Measurements from ENCODE around the gene NEDD4L. TPM values are rescaled to one million over a fixed set of nuclear protein-coding genes. Genes with fewer than 3 reads are reported as not detected.
A peak's percentile ranks its signal among the peaks of the same experiment; 100 is the strongest.

NEDD4L gene
- total RNA-seq, 2 experiments from 2014 or later, result 11.2 to 13.7 TPM

DNA sequence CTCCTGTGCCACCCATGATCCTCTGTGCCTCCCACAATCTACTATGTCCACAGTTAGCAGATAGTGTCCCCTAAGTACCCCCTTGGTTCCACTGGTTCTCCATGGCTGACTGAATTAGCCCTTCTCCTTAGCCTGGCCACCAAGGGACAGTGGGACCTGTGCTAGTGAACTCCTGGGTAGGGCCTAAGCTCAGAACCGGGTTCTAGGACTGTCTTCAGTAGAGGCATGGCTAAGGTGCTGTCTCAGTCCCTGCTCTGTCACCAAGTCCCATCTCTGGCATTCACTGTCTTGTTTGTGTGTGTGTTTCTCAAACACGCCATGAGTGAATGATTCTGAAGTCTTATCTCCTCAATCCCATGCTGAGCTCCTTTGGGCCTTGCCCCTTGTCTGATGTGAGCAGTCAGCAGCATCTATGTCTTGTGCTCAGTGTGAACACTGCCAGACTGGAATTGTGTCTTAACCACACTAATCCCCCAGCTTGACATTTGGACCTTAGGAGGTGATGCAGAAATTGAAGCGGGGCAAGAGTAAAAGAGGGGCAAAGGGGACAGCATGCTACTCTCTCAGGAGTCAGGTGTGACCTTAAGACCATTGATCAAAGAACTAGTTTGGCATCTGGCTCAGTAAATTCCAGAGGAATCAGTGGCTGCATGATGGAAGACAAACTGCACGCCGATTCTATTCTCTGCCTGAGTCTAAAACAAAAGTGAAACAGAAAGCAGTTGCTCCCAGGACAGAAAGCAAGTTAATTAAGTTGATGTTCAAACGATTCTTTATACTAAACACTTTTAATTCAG, 394.3 kb downstream of the NEDD4L start:
- peaks cover 17% of the 10 kb centered on the region for H3K4me1 ChIP-seq (ENCODE audit: insufficient read depth, low read length)
- ChIA-PET POLR2A (no interaction called here), CTCF (interaction anchor here (1.3 kb wide), 1 partner anchor 326 kb away, joined by 3 read pairs; no protein-coding TSS in a partner anchor)
- H3K9me3 Mint-ChIP-seq, result no peaks in the 10 kb centered on the region
- H3K27ac ChIP-seq (ENCODE audit: low read depth in 1 of 2, low read length in 2 of 2), result no peak overlapping the region
- no peaks in the 10 kb centered on the region for H3K36me3 ChIP-seq (ENCODE audit: insufficient read depth, low read length)
- intact Hi-C loops (cut with DNase I, micrococcal nuclease), result no loop called here
- H3K4me1 Mint-ChIP-seq (ENCODE audit: low read depth), result peaks cover 19% of the 10 kb centered on the region
- H3K27me3 ChIP-seq (ENCODE audit: control insufficient read depth in 1 of 2, insufficient read depth in 2 of 2, low read length in 2 of 2), result no peaks in the 10 kb centered on the region
- no peaks in the 10 kb centered on the region for H3K27me3 Mint-ChIP-seq
- ATAC-seq (ENCODE audit: poor library complexity) (no peak), DNase-seq (peak in 4 of 14 experiments; percentile 8 to 53 (median 27))
- H3K4me3 Mint-ChIP-seq, result peak overlapping the region; percentile 68
- no peaks in the 10 kb centered on the region for H3K36me3 Mint-ChIP-seq (ENCODE audit: low read depth)
- no peaks in the 10 kb centered on the region for H3K9me3 ChIP-seq (ENCODE audit: control insufficient read depth in 1 of 2, insufficient read depth in 1 of 2, low read length in 2 of 2)
- TF ChIP-seq, protein P1, sequence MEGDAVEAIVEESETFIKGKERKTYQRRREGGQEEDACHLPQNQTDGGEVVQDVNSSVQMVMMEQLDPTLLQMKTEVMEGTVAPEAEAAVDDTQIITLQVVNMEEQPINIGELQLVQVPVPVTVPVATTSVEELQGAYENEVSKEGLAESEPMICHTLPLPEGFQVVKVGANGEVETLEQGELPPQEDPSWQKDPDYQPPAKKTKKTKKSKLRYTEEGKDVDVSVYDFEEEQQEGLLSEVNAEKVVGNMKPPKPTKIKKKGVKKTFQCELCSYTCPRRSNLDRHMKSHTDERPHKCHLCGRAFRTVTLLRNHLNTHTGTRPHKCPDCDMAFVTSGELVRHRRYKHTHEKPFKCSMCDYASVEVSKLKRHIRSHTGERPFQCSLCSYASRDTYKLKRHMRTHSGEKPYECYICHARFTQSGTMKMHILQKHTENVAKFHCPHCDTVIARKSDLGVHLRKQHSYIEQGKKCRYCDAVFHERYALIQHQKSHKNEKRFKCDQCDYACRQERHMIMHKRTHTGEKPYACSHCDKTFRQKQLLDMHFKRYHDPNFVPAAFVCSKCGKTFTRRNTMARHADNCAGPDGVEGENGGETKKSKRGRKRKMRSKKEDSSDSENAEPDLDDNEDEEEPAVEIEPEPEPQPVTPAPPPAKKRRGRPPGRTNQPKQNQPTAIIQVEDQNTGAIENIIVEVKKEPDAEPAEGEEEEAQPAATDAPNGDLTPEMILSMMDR (IDR thresholded peaks at IDR 0.05), result no peak
- H3K4me3 ChIP-seq (ENCODE audit: low read length), result peak overlapping the region; percentile 44
- H3K27ac Mint-ChIP-seq, result peak overlapping the region; percentile 12

- peak overlapping the region; percentile 12 for H3K27ac Mint-ChIP-seq
- Histone ChIP-seq H3K9me3 (ENCODE audit: control insufficient read depth in 1 of 2, insufficient read depth in 1 of 2, low read length in 2 of 2) (no peaks in the 10 kb centered on the region), H3K4me1 (ENCODE audit: insufficient read depth, low read length) (peaks cover 17% of the 10 kb centered on the region), H3K27me3 (ENCODE audit: control insufficient read depth in 1 of 2, insufficient read depth in 2 of 2, low read length in 2 of 2) (no peaks in the 10 kb centered on the region), H3K36me3 (ENCODE audit: insufficient read depth, low read length) (no peaks in the 10 kb centered on the region), H3K27ac (ENCODE audit: low read depth in 1 of 2, low read length in 2 of 2) (no peak overlapping the region), H3K4me3 (ENCODE audit: low read length) (peak overlapping the region; percentile 44)
- intact Hi-C loops (cut with DNase I, micrococcal nuclease), result no loop called here
- peak overlapping the region; percentile 68 for H3K4me3 Mint-ChIP-seq
- TF ChIP-seq, protein P1 (IDR thresholded peaks at IDR 0.05), result no peak
- peaks cover 19% of the 10 kb centered on the region for H3K4me1 Mint-ChIP-seq (ENCODE audit: low read depth)
- H3K27me3 Mint-ChIP-seq, result no peaks in the 10 kb centered on the region
- POLR2A ChIA-PET, result no interaction called here
- DNase-seq (peak in 2 of 14 experiments; percentile 11 to 18), ATAC-seq (ENCODE audit: poor library complexity) (no peak)
- CTCF ChIA-PET, result interaction anchor here (1.3 kb wide), 1 partner anchor 325 kb away, joined by 3 read pairs; no protein-coding TSS in a partner anchor
- H3K9me3 Mint-ChIP-seq, result no peaks in the 10 kb centered on the region
- no peaks in the 10 kb centered on the region for H3K36me3 Mint-ChIP-seq (ENCODE audit: low read depth)
These were observed 394.9 kb downstream of the NEDD4L start for GRCh38 chr18:58438958-58439300.

GRCh38 chr18:58443671-58444070, 399.6 kb downstream of the NEDD4L start:
- TF ChIP-seq, protein P1 (IDR thresholded peaks at IDR 0.05), result no peak
- POLR2A ChIA-PET, result no interaction called here

More at GRCh38 chr18:58443671-58444070, 399.6 kb downstream of the NEDD4L start:
- H3K36me3 Mint-ChIP-seq (ENCODE audit: low read depth), result no peaks in the 10 kb centered on the region
- CTCF ChIA-PET, result no interaction called here
- intact Hi-C loops (cut with DNase I, micrococcal nuclease), result no loop called here
- Histone ChIP-seq H3K4me1 (ENCODE audit: insufficient read depth, low read length) (peaks cover 8% of the 10 kb centered on the region), H3K27ac (ENCODE audit: low read depth in 1 of 2, low read length in 2 of 2) (no peak overlapping the region), H3K27me3 (ENCODE audit: control insufficient read depth in 1 of 2, insufficient read depth in 2 of 2, low read length in 2 of 2) (no peaks in the 10 kb centered on the region), H3K9me3 (ENCODE audit: control insufficient read depth in 1 of 2, insufficient read depth in 1 of 2, low read length in 2 of 2) (peaks cover 0 to 3% of the 10 kb centered on the region in 2 experiments), H3K4me3 (ENCODE audit: low read length) (no peak overlapping the region), H3K36me3 (ENCODE audit: insufficient read depth, low read length) (no peaks in the 10 kb centered on the region)
- DNase-seq, result no peak
- ATAC-seq (ENCODE audit: poor library complexity), result no peak
- H3K4me3 Mint-ChIP-seq, result no peak overlapping the region
- no peak overlapping the region for H3K27ac Mint-ChIP-seq
- no peaks in the 10 kb centered on the region for H3K9me3 Mint-ChIP-seq
- no peaks in the 10 kb centered on the region for H3K27me3 Mint-ChIP-seq
- peaks cover 6% of the 10 kb centered on the region for H3K4me1 Mint-ChIP-seq (ENCODE audit: low read depth)

Measured in CD4-positive, alpha-beta T cell (primary cell).